HG03175 (cell line): Measurements from ENCODE around the gene EDIL3.

Experiments
- ATAC-seq: cut with Tn5 transposase; IDR thresholded peaks from one replicate; pipeline ENCODE4 v1.9.1; 2021; ENCODE audit warnings: mild to moderate bottlenecking, moderate library complexity; ENCODE audit not compliant: unreplicated experiment

The EDIL3 gene

DNA sequence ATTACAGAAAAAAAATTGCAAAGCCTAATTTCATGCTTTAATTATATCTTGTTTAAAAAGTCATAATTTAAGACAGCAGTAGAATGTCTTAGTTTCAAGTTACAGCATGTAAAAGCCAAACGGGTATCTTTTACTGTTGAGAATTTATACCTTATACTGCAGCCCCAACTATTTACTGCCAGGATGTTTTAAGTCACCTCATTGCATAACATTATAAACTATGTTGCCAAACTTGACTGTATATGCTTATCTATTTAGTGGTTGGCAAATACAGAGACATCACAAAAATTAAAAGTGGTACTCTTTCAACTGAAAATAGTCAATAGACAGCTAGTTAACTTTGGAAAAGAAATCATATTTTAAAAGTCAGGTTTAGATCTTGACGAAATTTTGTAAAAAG is 119.5 kb downstream of the EDIL3 start:
- ATAC-seq: no peak

DNA sequence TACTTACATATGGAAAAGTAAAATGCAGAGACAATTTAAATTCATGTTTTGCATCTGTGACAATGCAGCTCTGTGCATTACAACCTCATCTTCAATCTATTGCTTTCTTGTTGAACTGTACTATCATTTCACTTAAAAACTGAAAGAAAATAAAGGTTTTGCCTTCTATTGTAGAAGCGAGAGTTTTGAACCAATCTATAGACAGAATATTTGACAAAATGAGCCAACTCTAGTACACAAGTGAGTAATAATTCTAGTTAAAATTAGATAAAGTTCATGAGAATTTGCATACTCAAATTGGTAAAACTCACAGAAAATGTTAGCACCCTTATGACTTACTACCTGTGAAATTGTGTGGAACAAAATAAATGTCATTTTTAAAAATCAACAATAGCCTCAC is 123.7 kb downstream of the EDIL3 start:
- peak; percentile 54 for ATAC-seq

DNA sequence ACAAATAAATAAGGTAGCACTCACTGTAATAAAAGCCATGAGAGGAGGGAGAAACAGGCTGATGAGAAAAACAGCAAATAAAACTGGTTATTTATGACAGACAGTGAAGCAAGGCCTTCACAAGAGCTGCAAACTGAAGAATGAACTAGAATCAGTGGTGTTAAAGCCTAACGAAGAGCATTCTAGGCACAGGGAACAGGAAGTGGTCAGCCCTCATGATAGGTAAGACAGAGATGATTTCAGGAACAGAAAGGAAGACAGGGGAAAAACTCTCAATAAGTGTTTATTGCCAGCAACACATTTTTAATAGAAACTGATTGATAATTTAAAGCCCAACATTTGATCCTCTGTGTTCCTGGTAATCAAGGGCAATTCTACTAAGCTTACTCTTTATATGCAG is 124.5 kb downstream of the EDIL3 start:
- peak; percentile 45 for ATAC-seq

DNA sequence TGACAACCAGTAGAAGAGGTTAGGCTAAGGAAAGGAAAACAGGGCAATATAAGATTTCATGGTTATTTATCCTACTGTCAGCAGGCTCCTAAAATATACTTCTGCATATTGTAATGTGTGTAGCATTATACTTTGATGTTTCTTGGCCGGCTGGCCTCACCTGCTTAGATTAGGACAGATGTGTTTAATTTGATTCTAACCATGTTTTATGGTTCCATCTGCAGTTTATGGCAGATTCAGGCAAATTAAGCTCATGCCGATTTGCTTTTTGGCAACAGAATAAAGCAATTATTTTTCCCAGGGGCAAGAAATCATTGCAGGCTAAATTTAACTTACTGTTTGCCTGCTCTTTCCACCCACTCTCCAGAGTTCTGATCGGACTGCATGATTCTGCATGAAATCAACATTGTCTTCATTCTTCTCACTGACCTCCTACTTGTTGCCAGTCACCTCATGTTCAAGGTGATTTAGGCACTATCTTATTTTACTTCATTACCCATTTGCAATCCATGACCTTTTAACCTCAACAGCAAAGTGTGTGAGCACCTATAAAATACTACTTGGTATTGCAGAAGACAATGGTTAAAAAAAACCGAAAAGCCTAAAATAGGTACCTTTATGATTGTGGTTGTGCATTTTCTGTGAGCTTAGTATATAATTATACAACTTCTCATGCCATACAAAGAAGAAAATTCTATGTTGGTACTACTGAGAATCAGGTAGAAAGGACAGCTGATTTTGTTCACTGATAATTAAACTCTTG is 125.2 kb downstream of the EDIL3 start:
- peak; percentile 2 for ATAC-seq

DNA sequence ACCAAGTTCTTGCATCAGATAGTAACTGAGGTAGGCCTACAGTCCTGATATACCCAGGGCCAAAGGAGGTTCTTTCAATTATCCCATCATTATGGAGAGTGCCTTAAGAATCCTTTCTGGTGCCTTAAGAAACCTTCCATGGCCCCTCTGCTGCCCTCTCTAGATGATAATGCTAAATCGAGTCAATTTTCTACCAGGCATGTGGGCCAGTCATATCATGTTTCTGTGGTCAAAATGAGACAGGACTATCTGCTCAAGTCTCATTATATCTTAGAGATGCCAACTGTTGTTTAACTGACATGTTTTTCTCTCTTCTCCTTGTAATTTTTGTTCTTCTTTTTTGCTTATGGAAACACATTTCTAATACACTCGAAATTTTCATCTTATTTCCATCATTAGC is 127.6 kb downstream of the EDIL3 start:
- peak; percentile 43 for ATAC-seq

DNA sequence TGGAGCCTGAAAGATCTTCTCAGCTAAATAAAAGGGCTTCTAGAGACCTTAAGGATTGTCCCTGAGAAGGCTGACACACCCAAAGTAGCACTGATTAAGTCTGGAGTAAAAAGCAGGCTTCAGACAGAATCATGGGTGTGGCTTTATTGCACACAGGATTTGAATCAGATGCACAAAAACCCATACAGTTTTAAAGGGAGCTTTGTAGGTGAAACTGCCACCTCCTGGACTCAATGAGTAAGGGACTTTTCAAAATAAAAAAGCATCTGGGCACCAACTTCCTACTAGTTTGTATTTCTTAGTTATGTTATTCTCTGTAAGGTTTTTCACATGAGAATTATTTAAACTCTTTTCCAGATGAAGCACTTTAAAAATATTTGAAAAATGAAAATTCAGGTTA is 129.4 kb downstream of the EDIL3 start:
- ATAC-seq: no peak

DNA sequence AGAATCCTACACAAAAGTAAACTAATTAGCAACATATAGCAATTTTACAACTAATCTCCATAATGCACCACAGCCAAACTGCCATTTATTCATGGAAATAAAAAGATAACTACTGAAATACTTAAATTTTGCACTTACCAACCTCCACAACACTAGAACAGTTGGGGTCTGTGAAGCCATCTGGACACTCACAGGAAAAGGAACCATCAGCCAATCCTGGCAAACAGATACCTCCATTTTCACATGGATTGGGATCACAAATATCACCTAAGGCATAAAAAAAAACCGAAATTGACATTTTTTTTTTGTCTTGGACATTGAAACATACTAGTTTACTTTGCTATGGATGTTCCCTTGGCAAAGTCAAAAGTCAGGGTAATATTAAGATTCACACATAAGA is 130.7 kb downstream of the EDIL3 start:
- no peak for ATAC-seq

DNA sequence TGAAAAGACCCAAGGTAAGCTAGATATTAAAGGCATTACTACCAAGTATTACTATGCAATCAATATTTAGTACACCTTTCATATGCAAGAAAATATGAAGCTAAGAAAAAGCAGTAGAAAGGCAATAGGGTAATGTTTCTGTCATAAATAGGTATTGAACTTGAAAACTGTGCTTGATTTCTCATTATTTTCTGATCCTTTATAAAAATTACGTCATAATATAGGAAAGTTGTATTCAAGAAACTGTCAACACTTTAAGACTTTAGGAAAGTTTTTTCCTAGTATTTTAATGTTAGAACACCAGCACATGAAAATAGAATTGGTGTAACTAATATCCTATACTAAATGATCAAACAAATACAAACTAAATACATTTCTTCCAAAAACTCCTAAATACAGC is 133.2 kb downstream of the EDIL3 start:
- no peak for ATAC-seq

DNA sequence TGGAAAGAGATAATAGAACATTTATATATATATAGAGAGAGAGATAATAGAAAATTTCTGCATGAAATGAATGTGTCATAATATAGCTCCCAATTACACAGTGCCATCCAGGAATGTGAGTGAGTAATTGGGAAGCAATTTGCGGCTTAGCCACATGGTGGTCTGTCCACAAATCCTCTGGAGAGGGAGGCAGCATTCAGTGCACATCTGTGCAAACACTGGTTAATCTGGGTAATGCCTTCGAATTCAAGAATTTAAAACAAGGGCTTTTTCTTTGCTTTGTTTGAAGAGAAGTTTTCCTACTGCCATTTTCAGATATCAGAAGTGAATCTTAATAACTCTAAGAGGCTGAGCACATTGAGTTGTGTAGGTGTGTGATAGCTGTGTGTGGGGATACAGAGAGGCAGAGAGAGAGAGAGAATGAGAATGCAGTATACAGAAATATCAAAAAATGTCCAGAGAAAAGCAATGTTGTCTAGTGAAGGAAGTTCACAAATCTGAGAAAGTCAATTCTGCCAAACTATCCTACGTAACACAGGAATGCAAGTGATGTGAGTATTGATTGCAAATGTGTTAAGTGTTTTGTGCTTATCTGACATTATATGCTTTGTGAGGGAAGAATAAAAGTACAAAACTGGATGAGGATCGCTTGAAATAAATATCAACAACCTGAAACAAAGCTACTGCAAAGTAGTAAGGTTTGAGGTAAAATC is 134.6 kb downstream of the EDIL3 start:
- ATAC-seq: no peak

DNA sequence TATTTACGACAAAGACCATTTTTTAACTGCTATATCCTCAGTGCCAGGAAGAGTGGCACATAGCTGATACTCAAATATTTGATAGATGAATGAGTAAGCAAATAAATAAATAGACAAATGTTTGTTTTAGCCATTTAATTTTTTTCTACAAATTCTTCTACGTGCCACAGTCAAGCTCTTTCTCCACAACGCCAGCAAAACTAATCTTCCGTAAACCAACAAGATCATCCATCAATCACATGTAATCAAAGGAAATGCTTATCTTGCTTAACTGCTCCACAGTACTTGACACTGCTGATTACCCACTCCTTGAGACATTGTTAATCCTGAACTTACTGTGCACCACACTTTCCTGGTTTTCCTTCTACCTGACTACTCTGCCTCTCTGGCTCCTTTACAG is 136.7 kb downstream of the EDIL3 start:
- no peak for ATAC-seq

DNA sequence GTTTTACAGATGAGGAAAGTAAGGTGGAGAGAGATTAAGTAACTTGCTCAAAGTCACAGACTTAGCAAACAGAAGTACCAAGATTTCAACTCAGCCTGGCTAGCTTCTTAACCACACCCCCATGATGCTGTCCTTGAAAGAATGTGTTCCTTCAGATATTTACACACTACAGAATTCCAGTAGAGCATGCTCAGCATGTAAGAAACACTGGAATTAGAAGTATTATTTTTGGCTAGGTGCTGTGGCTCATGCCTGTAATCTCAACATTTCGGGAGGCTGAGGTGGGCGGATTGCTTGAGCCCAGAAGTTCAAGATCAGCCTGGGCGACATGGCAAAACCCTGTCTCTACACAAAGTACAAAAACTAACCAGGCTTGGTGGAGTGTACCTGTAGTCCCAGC is 142.4 kb downstream of the EDIL3 start:
- ATAC-seq: no peak

DNA sequence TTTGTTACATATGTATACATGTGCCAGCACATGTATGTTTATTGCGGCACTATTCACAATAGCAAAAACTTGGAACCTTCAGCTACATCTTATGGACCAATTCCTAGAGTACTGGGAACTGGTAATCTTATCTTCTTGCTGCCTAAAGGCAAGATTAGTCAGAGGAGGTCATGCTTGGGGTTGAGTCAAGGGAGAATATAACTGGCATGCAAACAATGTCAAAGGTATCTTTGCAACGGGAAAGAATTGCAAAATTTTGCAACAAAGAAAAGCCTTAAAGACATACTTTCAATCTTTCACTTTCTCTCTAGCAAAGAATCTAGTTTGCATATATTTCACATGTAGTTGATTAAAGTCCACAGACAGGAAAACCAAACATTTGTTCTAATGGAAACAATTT is 145.2 kb downstream of the EDIL3 start:
- ATAC-seq: no peak

DNA sequence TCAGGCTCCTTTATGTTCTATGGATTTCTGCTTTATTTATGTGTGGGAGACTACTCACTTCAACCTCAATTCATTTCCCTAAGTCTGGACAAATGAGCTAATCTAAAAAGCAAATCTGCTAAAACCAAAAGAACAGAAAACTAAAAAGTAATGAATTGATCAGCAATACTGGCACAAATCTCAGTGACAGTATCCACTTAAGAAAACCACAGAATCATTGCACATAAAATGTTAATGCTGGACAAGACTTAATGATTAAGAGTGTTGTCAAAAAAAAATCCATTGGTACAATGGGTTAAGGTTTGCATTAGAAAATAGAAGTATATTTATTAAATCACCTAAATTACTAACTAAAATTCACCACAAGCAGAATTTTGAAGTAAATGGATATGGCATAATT is 147.6 kb downstream of the EDIL3 start:
- ATAC-seq: no peak

DNA sequence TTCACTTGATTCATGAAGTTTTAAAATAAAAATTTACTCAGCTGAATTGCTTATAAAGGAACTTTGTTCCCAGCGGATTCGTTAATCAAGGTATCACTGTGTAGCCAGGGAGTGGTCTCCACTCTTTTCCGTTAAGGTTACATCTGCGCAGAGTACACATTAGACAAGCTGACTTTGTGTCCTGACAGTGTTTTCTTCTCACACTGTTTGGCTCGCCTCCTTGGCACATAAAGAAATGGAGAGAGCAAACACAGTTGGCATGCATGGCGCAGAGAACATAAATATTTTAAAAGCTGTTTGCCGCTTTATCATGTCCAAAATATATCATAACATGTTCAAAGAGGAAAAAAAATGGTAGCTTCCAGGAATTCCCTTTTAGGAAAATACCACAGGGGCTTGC is 153.2 kb downstream of the EDIL3 start:
- no peak for ATAC-seq

DNA sequence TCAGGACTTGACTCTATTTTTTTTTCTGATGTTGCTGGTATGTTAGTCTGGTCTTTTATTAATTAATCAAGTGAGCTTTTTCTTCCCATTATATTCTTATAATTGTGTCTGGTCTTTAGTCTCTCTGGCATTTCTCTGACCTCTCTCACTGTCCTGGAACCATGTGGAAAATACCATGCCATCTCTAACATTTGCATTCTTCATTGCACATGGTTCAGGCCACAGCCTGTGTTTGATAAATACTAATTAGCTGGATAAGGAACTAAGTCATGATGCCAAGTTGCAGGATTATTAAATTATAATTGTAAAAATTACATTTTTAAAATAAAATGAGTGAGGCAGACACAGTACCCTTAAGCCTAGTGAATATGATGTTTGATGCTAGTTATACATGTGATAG is 155.6 kb downstream of the EDIL3 start:
- ATAC-seq: no peak

DNA sequence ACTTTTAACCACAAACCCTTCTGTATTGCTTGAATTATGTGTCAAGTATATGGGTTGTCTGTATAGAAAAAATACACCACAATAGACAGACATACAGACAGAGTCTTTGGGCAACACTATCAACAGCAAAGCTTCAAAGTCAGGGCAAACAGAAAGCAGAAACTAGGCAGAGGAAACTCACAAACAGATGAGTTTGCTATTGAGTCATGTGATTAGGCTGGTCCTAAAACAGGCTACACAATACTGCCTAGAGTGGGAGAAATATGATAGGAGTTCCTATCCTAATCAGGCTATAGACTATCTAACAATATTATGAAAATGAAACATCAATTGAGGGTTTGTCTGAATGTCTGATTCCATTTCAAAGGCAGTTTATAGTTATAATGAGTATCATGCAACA is 156.4 kb downstream of the EDIL3 start:
- ATAC-seq: no peak

DNA sequence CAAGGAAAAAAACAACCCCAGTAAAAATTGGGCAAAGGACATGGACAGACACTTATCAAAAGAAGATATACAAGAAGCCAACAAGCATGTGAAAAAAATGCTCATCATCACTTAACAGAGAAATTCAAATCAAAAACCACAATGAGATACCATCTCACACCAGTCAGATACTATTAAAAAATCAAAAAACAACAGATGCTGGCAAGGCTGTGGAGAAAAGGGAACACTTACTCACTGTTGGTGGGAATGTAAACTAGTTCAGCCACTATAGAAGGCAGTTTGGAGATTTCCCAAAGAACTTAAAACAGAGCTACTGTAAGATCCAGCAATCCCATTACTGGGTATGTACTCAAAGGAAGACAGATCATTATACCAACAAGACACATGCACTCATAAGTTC is 157.4 kb downstream of the EDIL3 start:
- ATAC-seq: no peak

DNA sequence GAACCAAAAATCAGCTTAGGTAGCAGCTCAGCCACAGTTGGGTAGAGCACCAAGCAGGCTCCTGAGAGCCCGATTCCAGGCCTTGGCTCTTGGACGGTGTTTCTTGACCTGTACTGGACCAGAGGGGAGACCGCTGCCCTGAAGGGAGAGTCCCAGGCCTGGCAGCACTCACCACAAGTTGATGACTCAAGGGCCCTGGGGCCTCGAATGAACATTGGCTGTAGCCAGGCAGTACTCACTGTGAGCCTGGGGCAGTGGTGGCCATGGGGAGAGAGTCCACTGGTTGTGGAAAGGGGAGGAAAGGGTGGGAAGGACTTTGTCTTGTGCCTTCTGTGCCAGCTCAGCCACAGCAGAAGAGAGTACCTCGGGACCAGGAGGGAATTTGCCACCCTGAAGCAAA is 166.1 kb downstream of the EDIL3 start:
- no peak for ATAC-seq

DNA sequence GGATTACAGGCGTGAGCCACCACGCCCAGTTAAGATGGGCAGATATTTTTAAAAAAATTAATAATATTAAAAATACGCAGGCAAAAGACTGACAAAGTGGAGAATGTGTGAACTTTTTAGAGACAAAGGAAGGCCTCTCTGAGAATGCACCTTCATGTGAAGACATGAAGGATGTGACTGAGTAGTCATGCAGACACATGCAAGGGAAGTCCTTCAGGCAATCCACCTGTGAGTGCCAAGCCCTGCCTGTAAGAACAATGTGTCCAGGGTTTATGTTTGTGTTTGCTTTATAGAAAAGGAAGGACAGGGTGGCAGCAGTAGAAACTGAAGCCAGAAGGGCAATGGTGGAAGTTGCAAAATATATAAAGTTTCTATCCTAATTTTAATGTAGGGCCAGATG is 169.2 kb downstream of the EDIL3 start:
- ATAC-seq: no peak

DNA sequence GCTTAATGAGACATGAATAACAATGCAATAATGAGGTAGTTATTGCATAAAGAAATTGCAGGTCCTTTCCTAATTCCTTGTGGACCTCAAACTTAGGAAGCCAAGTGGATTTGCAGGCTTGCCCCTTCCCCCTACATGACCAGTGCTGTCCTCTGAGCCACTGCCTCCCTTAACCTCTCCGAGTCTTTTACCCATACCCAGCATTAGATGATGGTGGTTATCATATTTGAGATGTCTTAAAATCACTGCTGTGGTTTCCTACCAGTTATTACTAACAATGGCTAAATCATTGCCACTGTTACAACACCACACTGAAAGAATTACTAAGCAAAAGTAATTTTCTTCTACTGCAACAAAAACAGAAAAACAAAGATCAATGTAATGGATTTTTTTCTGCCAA is 170.8 kb downstream of the EDIL3 start:
- ATAC-seq: no peak

DNA sequence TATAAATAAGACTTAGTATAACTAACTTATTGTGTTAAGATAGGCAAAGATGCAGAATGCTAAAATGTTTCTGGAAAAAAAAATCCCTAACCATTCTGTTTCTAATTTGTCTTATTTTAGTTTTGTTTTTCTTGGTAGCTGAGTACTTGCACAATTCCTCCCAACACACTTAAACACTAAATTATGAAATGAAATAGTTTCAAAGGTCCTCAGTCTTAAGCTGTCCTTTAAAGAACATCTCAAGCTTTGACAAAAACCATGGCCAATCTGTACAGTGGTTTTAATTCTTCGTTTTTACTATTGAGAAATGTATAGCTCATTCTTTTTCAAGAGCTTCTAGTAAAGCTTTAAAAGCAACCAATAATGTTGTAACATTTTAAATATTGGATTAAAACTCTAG is 171.5 kb downstream of the EDIL3 start:
- ATAC-seq: no peak

DNA sequence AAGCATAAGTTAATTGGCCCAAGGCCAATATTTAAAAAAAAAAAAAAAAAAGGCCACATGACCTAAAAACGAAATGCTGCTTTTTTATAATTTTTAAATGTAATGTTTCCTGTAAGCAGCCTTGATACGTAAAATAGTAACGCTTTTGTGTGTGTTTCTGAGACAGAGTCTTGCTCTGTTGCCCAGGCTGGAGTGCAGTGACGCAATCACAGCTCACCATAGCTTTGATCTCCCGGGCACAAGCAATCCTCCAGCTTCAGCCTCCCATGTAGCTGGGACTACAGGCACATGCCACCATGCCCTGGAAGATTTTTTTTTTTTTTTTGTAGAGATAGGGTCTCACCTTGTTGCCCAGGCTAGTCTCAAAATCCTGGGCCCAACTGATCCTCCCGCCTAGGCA is 179.9 kb downstream of the EDIL3 start:
- ATAC-seq: no peak

DNA sequence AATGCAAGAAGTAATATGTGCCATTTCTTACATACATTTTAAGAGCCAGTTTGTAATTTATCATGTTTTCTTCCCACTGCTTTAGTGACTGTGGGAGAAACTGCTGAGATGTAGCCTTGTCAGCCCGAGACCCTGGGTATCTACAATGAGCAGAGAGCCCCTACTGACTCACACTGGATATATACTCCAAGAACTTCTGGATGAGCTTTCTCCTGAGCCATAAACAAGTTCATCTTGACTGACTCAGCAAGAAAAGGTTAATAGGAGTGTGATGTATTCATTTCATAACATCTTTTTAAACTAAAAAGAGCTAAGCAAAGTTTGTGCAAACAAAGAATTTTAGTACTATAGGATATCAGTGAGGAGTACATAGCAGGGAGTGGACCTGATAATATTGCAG is 182.5 kb downstream of the EDIL3 start:
- no peak for ATAC-seq
